GM19397 (cell line): ENCODE data around the gene FGGY.
"Not testable (repeated sequence)": the region's sequence is repeated elsewhere in the genome, so short reads cannot be mapped to it uniquely, and the experiment has no call there.

ENCODE experiments used
- ATAC-seq: cut with Tn5 transposase; IDR thresholded peaks from one replicate; pipeline ENCODE4 v1.9.1; 2021; ENCODE audit warnings: mild to moderate bottlenecking, moderate library complexity; ENCODE audit not compliant: unreplicated experiment

FGGY gene

DNA sequence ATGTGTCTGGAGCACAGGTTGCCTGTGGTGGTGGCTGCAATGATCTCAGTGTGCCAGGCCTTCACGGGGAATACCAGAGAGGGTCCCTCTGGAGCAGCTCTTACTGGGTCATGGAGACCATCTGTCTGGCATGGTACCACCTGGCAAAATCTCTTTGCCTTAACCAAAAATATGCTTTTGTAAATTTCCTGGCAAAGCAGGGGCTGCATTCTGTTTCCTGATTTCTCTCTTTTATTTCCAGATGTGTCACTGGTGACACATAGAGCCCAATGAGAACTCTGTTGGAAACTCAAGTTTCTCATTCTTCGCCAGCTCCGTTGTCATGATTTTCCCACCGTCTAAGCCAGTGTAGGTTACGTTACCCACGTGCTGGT, 136.5 kb downstream of the FGGY start:
- no peak for ATAC-seq

DNA sequence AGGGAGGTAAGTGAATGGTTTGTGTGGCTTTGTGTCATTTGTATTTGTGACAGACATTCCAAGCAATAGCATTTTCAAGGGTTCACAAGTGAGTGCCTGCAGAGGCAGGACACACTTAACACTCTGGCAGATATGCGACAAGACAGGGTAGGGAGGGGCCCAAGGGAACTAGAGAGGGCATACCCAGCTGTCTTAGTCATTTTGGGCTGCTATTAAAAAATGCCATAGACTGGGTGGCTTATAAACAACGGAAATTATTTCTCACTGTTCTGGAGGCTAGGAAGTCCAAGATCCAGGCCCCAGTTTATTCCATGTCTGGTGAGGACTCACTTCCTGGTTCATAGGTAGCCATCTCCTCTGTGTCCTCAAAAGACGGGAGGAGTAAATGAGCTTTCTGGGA, 137.4 kb downstream of the FGGY start:
- no peak for ATAC-seq

DNA sequence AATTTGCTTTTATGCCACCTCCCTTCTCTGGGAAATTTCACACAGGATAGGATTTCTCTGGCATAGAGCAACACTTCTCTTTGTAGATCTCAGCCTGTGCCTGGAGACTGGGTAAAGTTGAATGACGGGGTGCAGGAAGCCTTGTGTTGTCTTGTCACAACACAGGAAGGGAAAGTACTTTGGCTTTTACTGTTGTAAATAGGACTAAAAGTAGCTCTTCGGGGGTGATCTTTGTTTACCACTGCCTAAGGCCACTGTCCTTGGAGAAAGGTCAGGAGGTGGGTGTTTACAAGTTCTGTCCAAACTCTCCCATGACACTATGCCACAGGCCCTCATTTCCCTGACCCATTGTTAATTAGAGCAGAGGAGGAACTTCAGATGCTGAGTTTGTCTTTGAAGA, 139.7 kb downstream of the FGGY start:
- no peak for ATAC-seq

DNA sequence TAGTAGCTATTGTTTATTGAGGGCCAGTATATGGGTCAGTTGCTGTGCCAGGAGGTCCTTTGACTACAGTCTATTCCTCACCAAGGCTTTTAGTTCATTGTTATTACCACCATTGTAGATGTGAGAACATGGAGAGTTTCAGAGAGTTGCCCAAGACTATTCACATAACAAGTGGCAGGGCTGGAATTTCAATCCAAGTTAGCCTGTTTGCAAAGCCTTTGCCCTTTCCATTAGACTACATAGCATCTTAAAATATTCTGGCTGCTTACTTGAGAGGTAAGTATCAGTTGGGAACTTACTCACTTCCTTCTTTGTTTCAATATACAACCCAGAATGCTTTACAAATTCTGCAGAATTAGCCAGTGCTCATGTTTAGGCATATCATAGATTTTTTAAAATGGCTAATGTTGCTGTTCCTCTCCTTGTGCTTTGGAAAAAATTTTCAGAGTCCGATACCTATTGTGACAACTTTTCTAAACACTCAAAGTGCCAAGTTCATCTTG, 141.2 kb downstream of the FGGY start:
- ATAC-seq = no peak

DNA sequence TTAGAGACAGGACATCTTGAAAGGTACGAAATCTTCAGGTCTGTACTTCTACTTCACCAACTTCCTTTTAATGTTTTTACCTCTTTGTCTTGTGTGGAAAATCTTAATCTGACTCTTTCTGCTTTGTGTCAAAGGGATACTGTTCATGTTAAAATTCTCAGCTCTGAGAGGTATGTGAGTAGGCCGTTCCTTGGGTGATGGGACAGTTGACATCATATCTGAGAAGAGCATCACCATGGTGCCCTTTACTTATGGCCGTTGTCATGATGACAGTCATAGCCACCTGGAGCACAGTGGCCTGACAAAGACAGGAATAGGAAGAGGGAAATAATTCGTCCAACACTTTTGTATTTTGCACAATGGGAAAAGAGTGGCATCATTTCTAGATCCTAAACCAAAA, 145.6 kb downstream of the FGGY start:
- no peak for ATAC-seq

DNA sequence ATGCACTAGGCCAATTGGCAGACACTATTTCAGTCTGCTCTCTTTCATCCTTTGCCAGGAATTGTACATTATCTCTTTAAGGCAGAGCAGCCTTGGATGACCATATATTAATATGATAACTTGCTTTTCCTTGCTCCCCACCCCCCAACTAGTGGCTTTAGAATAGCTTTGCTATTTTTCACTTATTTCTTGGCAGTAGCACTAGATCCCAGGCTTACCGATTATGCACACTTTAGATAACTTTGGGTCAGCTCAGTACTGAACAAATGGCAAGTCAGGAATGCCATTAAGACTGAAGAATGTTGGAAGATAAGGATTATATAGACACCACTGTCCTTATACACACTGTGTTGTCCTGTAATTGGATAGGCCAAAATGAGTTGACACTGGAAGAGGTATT, 146.4 kb downstream of the FGGY start:
- no peak for ATAC-seq

DNA sequence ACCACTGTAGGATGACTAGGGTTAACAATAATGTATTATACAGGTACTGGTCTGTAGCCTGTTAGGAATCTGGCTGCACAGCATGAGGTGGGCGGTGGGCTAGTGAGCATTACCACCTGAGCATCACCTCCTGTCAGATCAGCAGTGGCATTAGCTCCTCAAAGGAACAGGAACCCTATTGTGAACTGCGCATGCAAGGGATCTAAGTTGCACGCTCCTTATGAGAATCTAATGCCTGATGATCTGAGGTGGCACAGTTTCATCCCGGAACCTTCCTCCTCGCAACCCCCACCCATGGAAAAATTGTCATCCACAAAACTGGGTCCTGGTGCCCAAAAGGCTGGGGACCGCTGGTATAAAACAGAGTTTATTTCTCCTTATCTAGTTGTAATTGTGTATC, 147.6 kb downstream of the FGGY start:
- no peak for ATAC-seq

DNA sequence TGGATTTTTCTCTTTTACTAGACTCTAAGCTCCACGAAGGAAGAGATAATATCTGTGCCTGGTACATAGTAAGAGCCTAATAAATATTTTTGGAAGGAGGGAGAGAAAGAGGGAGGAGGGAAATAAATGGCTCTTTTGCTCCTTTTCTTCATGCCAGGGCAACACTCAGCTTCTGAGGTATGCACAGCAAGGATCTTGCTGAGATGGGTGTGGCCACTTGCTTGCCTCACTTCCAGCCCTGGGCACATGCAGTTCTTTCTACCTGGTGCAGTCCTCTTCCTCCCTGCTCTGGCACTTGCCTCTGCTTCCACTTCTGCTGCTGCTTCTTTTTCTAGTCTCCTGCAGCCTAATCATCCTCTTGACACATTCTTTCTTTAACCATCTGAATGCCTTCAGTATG, 148.1 kb downstream of the FGGY start:
- no peak for ATAC-seq

DNA sequence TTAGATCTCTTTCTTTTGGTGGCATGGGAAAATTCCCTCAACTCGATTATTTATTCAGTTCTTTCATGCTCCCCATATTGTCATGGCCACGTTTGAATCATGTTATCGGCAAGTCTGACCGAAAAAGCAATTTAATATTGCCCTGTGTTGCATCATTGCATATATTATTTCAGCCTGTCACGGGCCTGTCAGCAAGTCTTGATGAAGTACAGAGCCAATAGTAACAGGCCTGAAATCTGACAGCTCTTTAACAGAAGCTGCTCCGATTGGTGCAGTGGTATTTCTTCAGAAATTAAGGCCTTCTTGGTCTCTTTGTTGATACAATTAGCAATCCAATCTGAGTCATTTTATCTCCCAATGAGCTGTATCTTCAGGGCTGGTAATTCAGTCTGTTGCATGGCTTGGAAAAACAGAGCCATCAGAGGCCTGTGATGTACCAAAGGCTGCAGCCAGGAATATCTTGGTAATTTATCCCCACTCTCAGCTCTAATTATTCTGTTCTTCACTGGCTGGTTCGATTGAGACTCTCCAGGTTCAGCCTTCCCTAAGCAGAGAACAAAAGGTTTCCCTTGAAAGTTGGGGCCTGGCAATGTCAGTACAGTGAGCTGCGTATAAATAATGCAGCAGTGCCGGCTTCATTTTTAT, 149.5 kb downstream of the FGGY start:
- no peak for ATAC-seq

DNA sequence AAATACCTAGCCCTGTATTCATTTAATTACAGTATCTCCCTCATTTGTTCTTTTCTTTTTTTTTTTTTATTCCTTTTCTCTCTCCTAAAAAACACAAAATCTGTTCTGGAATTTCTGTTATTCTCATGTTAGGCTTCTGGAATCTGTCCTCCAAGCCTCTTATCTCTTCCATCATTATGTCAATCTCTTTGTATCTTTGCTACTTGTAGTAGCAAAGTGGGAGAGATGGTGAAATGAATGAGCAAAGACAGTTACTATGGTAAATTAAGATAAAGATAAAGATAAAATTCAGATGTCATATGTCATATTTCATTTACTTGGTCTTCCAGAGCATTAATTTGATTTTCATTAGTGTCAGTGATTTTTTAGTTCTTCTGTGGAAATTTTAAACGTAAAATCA, 155.1 kb downstream of the FGGY start:
- ATAC-seq = no peak

DNA sequence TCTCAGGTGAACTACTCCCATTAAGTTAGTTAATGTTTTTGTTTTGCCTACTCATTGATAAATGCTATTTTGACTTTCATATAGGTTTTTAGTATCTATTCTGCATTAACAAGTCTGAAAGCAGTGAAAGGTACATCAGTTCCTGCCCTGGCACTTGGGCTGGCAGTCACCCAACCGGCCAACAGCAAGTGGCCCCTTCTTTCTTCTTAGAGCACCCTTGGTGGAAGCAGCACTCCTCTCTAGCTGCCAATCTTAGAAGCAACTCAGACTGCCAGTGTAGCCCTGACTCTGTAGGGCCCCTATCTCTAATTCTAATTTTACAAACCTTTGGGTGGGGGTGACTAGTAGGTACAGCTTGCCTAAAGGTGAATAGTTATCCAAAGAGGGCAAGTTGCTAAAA, 155.7 kb downstream of the FGGY start:
- ATAC-seq = no peak

DNA sequence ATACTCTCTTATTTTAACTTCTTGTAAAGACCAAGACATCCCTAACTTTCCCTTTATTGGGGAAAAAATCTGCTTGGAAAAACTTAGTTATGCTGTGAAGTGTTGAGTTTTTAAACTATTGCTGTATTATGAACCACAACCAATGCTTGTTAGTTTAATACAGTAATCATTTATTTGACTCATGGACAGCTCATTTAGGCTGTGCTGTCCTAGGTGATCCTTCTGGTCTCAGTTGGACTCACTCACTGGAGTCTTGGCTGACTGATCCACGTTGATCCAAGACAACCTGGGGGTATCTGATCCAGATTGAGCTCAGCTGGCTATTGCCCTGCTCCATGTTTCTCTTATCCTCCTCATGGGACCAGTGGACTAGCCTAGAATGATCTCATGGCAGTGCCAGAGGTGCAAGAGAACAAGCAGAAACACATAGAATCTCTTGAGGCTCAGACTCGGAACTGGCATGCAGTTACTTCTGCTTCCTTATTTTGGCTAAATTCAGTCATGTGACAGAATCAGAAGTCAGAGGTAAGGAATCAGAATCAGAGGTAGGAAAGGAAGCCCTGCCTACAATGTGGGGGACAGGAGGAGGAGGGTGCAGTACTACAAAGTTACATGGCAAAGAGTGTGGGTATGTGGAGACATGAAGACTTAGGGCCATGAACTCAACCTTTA, 156.5 kb downstream of the FGGY start:
- ATAC-seq = no peak

DNA sequence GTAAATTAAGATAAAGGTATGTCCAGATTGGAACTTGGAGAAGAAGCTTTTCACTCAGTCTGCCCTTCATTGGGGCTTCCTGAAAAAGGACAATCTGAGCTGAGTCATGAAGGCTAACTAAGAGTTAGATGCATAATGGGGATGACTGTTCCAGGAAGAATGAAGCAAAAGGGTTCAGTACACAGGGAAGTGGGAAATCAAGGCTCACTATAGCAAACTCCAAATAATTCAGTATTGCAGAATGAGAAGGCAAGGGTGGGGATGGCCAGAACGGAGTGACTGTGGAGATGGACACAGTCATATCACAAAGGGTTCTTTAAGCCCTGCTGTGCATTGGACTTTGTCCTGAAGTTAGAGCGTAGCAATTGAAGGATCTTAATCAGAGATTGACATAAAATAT, 158.3 kb downstream of the FGGY start:
- ATAC-seq = no peak

DNA sequence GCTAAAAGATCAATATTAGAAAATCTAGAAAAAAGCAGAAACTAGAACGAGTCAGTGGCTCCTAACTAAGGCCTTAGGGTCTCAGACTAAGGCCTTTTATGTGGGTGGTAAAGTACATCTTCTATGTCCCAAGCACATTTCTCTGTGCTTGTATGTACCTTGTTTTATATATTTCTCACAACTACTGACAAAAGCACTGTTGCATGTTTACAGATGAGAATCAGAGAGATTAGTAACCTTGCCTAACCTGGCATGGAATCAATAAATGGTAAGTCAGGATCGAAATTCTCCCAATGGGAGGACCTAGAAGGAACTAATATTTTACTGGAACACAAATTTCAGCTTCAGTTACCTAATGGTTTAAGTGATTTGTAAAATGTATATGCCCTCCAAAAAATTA, 160.9 kb downstream of the FGGY start:
- ATAC-seq = no peak

DNA sequence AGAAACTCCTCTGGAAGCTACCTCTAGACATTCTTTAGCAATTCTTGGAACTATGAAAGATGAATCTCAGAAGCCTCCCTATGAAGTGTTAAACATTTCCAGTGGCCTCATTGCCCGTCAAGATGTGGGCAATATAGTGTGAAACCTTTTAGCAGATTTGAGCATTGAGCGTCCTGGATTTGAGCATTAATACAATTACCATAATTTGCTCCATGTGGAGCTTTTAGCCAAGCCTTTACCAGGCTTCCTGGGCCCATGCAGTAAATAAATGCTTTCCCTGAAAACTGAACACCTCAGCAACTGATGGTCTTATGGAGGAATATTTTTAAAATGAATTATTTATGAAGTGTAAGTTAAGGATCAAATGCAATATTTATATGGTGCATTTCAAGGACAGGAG, 162.0 kb downstream of the FGGY start:
- no peak for ATAC-seq

DNA sequence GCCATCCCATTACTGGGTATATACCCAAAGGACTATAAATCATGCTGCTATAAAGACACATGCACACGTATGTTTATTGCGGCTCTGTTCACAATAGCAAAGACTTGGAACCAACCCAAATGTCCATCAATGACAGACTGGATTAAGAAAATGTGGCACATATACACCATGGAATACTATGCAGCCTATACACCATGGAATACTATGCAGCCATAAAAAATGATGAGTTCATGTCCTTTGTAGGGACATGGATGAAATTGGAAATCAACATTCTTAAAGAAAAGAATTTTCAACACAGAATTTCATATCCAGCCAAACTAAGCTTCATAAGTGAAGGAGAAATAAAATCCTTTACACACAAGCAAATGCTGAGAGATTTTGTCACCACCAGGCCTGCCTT, 166.0 kb downstream of the FGGY start:
- ATAC-seq = not testable (repeated sequence)

DNA sequence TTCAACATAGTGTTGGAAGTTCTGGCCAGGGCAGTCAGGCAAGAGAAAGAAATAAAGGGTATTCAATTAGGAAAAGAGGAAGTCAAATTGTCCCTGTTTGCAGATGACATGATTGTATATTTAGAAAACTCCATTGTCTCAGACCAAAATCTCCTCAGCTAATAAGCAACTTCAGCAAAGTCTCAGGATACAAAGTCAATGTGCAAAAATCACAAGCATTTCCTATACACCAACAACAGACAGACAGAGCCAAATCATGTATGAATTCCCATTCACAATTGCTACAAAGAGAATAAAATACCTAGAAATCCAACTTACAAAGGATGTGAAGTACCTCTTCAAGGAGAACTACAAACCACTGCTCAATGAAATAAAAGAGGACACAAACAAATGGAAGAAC, 168.6 kb downstream of the FGGY start:
- not testable (repeated sequence) for ATAC-seq

DNA sequence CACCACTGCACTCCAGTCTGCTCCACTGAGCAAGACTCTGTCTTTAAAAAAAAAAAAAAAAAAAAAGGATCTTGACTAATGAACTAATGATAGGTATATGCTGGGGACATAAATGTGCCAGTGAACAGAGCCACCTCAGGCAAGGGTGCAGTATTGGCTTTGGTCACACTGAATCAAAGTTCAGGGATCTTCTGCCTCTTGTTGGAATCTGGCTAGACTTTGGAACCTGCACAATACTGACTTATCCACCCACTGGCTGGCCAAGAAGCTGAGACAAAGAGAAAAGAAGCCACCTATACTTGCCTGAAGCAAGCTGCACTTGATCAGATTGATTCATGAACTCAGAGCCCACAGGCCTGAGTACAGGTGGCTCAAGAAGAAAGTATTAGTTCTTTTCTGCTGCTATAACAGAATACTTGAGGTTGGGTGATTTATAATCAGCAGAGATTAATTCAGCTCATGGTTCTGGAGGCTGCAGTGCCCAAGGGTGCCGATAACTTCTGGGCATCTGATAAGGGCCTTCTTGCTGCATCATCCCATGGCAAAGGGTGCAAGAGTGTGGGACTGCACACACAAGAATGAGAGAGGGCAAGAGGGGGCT, 172.0 kb downstream of the FGGY start:
- no peak for ATAC-seq

DNA sequence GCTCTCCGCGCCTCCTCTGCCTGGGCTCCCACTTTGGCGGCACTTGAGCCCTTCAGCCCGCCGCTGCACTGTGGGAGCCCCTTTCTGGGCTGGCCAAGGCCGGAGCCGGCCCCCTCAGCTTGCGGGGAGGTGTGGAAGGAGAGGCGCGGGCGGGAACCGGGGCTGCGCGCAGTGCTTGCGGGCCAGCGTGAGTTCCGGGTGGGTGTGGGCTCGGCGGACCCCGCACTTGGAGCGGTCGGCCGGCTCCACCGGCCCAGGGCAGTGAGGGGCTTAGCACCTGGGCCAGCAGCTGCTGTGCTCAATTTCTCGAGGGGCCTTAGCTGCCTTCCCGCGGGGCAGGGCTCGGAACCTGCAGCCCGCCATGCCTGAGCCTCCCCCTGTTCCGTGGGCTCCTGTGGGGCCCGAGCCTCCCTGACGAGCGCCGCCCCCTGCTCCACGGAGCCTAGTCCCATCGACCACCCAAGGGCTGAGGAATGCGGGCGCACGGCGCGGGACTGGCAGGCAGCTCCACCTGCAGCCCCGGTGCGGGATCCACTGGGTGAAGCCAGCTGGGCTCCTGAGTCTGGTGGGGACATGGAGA, 175.2 kb downstream of the FGGY start:
- ATAC-seq = not testable (repeated sequence)

DNA sequence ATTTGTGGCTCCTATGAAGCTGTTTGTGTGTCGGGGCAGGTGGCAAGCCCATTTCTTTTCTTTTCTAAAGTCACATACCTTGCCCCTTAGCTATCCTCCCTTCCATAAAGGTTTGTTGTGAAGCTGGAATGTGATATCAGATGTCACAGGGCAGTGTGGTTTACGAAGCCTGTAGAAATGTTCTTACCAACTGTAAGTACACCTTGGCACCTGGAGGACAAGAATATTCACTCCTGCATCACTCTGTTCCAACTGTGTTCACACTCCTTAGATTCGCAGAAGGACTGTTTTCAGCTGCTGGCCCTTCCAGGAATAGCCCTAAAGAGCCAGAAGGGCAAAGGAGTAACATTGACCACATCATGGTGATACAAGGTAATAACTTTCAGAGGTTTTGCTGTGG, 176.9 kb downstream of the FGGY start:
- no peak for ATAC-seq

DNA sequence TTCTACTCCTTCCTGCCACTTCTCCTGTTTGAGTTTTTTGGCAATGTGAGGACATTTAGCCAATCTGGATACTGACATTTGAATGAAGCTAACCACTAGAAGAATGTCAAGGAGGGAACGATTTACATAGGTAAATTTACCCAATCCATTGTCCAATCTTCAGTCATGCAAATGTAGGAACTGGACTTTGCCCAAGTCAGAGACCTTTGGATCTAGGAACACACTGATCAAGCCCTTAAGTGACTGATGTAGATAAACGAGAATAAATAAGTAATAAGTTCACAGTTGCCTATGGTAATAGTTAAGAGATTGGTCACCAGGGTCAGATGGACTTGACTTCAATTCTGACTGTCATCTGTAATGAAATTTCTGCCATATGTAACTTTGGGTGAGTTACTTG, 177.6 kb downstream of the FGGY start:
- no peak for ATAC-seq

DNA sequence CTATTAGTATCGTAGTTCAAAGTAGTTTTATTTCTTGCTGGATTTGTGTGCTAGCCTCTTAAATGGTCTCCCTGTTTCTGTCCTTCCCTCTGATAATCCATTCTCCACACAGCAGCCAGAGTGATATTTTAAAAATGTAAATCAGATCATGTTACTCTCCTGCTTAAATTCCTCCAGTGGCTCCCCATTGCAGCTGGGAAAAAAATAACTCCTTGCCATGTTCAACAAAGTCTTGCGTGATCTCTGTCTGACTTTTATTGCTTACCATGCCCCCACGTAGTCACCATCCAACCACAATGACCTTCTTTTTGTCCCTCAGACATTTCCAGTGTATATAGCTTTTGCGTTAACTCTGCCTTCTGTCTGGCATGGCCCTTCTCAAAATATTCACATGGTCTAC, 178.8 kb downstream of the FGGY start:
- no peak for ATAC-seq
